WTC11 (cell line): ENCODE data around the gene FGF14. TPM values are rescaled to one million over a fixed set of nuclear protein-coding genes. Genes with fewer than 3 reads are reported as not detected.

Experiments used
- ATAC-seq: fragments of 200-7000 bp; cut with Tn5 transposase; 2 replicates; pipeline ENCODE4 v1.10.0; 2021; ENCODE audit warnings: mild to moderate bottlenecking, moderate library complexity
- CTCF ChIA-PET: fragments of 300-600 bp; sonication (Branson Sonifier 250); formaldehyde crosslinking; loops from one replicate; lab custom pipeline; 2021; ENCODE audit warnings: antibody characterized with exemption; lab: Charles Lee
- POLR2A ChIA-PET: fragments of 350-600 bp; sonication (Branson Sonifier 250); formaldehyde crosslinking; loops from one replicate; lab custom pipeline; 2021; ENCODE audit warnings: antibody characterized with exemption; lab: Charles Lee
- DNase-seq: peaks from one replicate; pipeline ENCODE4 v3.0.0; 2021; ENCODE audit warnings: low spot score
- H3K27ac Mint-ChIP-seq: 2 replicates; pipeline ENCODE4 v1.8.0; 2021; ENCODE audit warnings: mixed read lengths
- H3K27me3 Mint-ChIP-seq: 2 replicates; pipeline ENCODE4 v1.8.0; 2021; ENCODE audit warnings: low read depth, mild to moderate bottlenecking, moderate library complexity, mixed read lengths
- H3K36me3 Mint-ChIP-seq: 2 replicates; pipeline ENCODE4 v1.8.0; 2021; ENCODE audit warnings: mixed read lengths
- H3K4me1 Mint-ChIP-seq: 2 replicates; pipeline ENCODE4 v1.8.0; 2022; ENCODE audit warnings: mixed read lengths
- H3K4me3 Mint-ChIP-seq: 2 replicates; pipeline ENCODE4 v1.8.0; 2021; ENCODE audit warnings: mild to moderate bottlenecking, moderate library complexity, mixed read lengths
- H3K9me3 Mint-ChIP-seq: 2 replicates; pipeline ENCODE4 v1.8.0; 2021; ENCODE audit warnings: mixed read lengths
- E2F5 ChIP-seq: sonication (generic); formaldehyde crosslinking; IDR thresholded peaks from 2 replicates; pipeline ENCODE4 v1.8.1; 2022; ENCODE audit warnings: mild to moderate bottlenecking, moderate library complexity, missing genetic modification reagents
- ELF4 ChIP-seq: sonication (generic); formaldehyde crosslinking; IDR thresholded peaks from 2 replicates; pipeline ENCODE4 v1.8.1; 2022; ENCODE audit warnings: low read depth, mild to moderate bottlenecking, moderate library complexity, missing genetic modification reagents
- EMX1 ChIP-seq: fragments of 250-450 bp; sonication (Bioruptor Pico); IDR thresholded peaks from 2 replicates; pipeline ENCODE4 v1.8.0; 2021; ENCODE audit warnings: mild to moderate bottlenecking
- ERG ChIP-seq: fragments of 250-450 bp; sonication (Bioruptor Pico); IDR thresholded peaks from 2 replicates; pipeline ENCODE4 v1.8.0; 2021; ENCODE audit warnings: mild to moderate bottlenecking
- ESRRA ChIP-seq: sonication (generic); formaldehyde crosslinking; IDR thresholded peaks from 2 replicates; pipeline ENCODE4 v1.8.1; 2022; ENCODE audit warnings: mild to moderate bottlenecking, missing genetic modification reagents, borderline replicate concordance
- ETV6 ChIP-seq: sonication (generic); formaldehyde crosslinking; IDR thresholded peaks from 2 replicates; pipeline ENCODE4 v1.8.1; 2022; ENCODE audit warnings: mild to moderate bottlenecking, missing genetic modification reagents
- JUN ChIP-seq: sonication (generic); formaldehyde crosslinking; IDR thresholded peaks from 2 replicates; pipeline ENCODE4 v1.8.0; 2023; ENCODE audit warnings: mild to moderate bottlenecking, missing genetic modification reagents
- MXD4 ChIP-seq: fragments of 250-450 bp; sonication (Bioruptor Pico); IDR thresholded peaks from 2 replicates; pipeline ENCODE4 v1.8.0; 2021; ENCODE audit warnings: mild to moderate bottlenecking, moderate library complexity, borderline replicate concordance
- PRRX2 ChIP-seq: fragments of 250-450 bp; sonication (Bioruptor Pico); IDR thresholded peaks from 2 replicates; pipeline ENCODE4 v1.8.0; 2021; ENCODE audit warnings: mild to moderate bottlenecking
- TEAD1 ChIP-seq: sonication (generic); formaldehyde crosslinking; IDR thresholded peaks from 2 replicates; pipeline ENCODE4 v1.8.0; 2022; ENCODE audit warnings: mild to moderate bottlenecking, missing genetic modification reagents
- TP53 ChIP-seq: sonication (generic); formaldehyde crosslinking; IDR thresholded peaks from 2 replicates; pipeline ENCODE4 v1.8.1; 2023; ENCODE audit warnings: mild to moderate bottlenecking, missing genetic modification reagents
- ZNF121 ChIP-seq: sonication (generic); formaldehyde crosslinking; IDR thresholded peaks from 2 replicates; pipeline ENCODE4 v1.8.0; 2023; ENCODE audit warnings: missing genetic modification reagents
- total RNA-seq: library from RNA; stranded (reverse); gene quantifications from 3 replicates; pipeline ENCODE4 v1.2.3, GENCODE V29; 2021
- TF ChIP-seq, protein P1 (sequence below): fragments of 250-450 bp; sonication (Bioruptor Pico); IDR thresholded peaks from 2 replicates; pipeline ENCODE4 v1.9.0; 2021; ENCODE audit warnings: mild to moderate bottlenecking
- TF ChIP-seq, protein P2 (sequence below): sonication (generic); formaldehyde crosslinking; IDR thresholded peaks from 2 replicates; pipeline ENCODE4 v1.8.0; 2022; ENCODE audit warnings: mild to moderate bottlenecking, missing genetic modification reagents
- TF ChIP-seq, protein P3 (sequence below): sonication (generic); formaldehyde crosslinking; IDR thresholded peaks from 2 replicates; pipeline ENCODE4 v1.8.1; 2023; ENCODE audit warnings: mild to moderate bottlenecking, missing genetic modification reagents
- TF ChIP-seq, protein P4 (sequence below): sonication (generic); formaldehyde crosslinking; IDR thresholded peaks from 2 replicates; pipeline ENCODE4 v1.8.0; 2022; ENCODE audit warnings: missing genetic modification reagents
- TF ChIP-seq, protein P5 (sequence below): sonication (generic); formaldehyde crosslinking; IDR thresholded peaks from 2 replicates; pipeline ENCODE4 v1.8.0; 2023; ENCODE audit warnings: mild to moderate bottlenecking, missing genetic modification reagents

Gene FGF14
- total RNA-seq, 1 experiment from 2014 or later = 0.28 TPM

- H3K4me1 Mint-ChIP-seq = peaks cover 15% of the 10 kb centered on the region
- TF ChIP-seq JUN (CRISPR knock-in tag) (no peak), ZNF121 (no peak), ETV6 (CRISPR knock-in tag) (no peak), ERG (no peak), MXD4 (no peak), E2F5 (CRISPR knock-in tag) (no peak), ESRRA (CRISPR knock-in tag) (no peak), EMX1 (CRISPR knock-in tag) (no peak), TP53 (CRISPR knock-in tag) (no peak), ELF4 (CRISPR knock-in tag) (no peak), TEAD1 (CRISPR knock-in tag) (no peak), PRRX2 (CRISPR knock-in tag) (no peak)
- TF ChIP-seq, protein P1, sequence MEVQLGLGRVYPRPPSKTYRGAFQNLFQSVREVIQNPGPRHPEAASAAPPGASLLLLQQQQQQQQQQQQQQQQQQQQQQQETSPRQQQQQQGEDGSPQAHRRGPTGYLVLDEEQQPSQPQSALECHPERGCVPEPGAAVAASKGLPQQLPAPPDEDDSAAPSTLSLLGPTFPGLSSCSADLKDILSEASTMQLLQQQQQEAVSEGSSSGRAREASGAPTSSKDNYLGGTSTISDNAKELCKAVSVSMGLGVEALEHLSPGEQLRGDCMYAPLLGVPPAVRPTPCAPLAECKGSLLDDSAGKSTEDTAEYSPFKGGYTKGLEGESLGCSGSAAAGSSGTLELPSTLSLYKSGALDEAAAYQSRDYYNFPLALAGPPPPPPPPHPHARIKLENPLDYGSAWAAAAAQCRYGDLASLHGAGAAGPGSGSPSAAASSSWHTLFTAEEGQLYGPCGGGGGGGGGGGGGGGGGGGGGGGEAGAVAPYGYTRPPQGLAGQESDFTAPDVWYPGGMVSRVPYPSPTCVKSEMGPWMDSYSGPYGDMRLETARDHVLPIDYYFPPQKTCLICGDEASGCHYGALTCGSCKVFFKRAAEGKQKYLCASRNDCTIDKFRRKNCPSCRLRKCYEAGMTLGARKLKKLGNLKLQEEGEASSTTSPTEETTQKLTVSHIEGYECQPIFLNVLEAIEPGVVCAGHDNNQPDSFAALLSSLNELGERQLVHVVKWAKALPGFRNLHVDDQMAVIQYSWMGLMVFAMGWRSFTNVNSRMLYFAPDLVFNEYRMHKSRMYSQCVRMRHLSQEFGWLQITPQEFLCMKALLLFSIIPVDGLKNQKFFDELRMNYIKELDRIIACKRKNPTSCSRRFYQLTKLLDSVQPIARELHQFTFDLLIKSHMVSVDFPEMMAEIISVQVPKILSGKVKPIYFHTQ (CRISPR knock-in tag) = no peak
- TF ChIP-seq, protein P2, sequence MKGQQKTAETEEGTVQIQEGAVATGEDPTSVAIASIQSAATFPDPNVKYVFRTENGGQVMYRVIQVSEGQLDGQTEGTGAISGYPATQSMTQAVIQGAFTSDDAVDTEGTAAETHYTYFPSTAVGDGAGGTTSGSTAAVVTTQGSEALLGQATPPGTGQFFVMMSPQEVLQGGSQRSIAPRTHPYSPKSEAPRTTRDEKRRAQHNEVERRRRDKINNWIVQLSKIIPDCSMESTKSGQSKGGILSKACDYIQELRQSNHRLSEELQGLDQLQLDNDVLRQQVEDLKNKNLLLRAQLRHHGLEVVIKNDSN = no peak
- TF ChIP-seq, protein P3, sequence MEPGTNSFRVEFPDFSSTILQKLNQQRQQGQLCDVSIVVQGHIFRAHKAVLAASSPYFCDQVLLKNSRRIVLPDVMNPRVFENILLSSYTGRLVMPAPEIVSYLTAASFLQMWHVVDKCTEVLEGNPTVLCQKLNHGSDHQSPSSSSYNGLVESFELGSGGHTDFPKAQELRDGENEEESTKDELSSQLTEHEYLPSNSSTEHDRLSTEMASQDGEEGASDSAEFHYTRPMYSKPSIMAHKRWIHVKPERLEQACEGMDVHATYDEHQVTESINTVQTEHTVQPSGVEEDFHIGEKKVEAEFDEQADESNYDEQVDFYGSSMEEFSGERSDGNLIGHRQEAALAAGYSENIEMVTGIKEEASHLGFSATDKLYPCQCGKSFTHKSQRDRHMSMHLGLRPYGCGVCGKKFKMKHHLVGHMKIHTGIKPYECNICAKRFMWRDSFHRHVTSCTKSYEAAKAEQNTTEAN (CRISPR knock-in tag) = no peak
- TF ChIP-seq, protein P4, sequence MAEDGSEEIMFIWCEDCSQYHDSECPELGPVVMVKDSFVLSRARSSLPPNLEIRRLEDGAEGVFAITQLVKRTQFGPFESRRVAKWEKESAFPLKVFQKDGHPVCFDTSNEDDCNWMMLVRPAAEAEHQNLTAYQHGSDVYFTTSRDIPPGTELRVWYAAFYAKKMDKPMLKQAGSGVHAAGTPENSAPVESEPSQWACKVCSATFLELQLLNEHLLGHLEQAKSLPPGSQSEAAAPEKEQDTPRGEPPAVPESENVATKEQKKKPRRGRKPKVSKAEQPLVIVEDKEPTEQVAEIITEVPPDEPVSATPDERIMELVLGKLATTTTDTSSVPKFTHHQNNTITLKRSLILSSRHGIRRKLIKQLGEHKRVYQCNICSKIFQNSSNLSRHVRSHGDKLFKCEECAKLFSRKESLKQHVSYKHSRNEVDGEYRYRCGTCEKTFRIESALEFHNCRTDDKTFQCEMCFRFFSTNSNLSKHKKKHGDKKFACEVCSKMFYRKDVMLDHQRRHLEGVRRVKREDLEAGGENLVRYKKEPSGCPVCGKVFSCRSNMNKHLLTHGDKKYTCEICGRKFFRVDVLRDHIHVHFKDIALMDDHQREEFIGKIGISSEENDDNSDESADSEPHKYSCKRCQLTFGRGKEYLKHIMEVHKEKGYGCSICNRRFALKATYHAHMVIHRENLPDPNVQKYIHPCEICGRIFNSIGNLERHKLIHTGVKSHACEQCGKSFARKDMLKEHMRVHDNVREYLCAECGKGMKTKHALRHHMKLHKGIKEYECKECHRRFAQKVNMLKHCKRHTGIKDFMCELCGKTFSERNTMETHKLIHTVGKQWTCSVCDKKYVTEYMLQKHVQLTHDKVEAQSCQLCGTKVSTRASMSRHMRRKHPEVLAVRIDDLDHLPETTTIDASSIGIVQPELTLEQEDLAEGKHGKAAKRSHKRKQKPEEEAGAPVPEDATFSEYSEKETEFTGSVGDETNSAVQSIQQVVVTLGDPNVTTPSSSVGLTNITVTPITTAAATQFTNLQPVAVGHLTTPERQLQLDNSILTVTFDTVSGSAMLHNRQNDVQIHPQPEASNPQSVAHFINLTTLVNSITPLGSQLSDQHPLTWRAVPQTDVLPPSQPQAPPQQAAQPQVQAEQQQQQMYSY = no peak
- TF ChIP-seq, protein P5, sequence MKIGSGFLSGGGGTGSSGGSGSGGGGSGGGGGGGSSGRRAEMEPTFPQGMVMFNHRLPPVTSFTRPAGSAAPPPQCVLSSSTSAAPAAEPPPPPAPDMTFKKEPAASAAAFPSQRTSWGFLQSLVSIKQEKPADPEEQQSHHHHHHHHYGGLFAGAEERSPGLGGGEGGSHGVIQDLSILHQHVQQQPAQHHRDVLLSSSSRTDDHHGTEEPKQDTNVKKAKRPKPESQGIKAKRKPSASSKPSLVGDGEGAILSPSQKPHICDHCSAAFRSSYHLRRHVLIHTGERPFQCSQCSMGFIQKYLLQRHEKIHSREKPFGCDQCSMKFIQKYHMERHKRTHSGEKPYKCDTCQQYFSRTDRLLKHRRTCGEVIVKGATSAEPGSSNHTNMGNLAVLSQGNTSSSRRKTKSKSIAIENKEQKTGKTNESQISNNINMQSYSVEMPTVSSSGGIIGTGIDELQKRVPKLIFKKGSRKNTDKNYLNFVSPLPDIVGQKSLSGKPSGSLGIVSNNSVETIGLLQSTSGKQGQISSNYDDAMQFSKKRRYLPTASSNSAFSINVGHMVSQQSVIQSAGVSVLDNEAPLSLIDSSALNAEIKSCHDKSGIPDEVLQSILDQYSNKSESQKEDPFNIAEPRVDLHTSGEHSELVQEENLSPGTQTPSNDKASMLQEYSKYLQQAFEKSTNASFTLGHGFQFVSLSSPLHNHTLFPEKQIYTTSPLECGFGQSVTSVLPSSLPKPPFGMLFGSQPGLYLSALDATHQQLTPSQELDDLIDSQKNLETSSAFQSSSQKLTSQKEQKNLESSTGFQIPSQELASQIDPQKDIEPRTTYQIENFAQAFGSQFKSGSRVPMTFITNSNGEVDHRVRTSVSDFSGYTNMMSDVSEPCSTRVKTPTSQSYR (CRISPR knock-in tag) = no peak
- no peak overlapping the region for H3K27ac Mint-ChIP-seq
Observed at GRCh38 chr13:101965096-101965495, 436.8 kb downstream of the FGF14 start.

More at GRCh38 chr13:101965096-101965495, 436.8 kb downstream of the FGF14 start:
- ChIA-PET CTCF (interaction anchor here (0.7 kb wide), 1 partner anchor 1444 kb away, joined by 3 read pairs; no protein-coding TSS in a partner anchor), POLR2A (no interaction called here)
- no peak for ATAC-seq
- DNase-seq = no peak
- H3K4me3 Mint-ChIP-seq = no peak overlapping the region
- H3K9me3 Mint-ChIP-seq = 0 out of 2 replicates have a peak, but pooled peaks cover 3% of the 10 kb centered on the region
- no peaks in the 10 kb centered on the region for H3K27me3 Mint-ChIP-seq
- H3K36me3 Mint-ChIP-seq = no peaks in the 10 kb centered on the region
